ENCODE measurements around the gene NHS. TPM values are rescaled to one million over a fixed set of nuclear protein-coding genes. Genes with fewer than 3 reads are reported as not detected.

NHS gene
- total RNA-seq, 4 donors from 2014 or later: 6.9 to 16.9 (median 9.9) TPM

DNA sequence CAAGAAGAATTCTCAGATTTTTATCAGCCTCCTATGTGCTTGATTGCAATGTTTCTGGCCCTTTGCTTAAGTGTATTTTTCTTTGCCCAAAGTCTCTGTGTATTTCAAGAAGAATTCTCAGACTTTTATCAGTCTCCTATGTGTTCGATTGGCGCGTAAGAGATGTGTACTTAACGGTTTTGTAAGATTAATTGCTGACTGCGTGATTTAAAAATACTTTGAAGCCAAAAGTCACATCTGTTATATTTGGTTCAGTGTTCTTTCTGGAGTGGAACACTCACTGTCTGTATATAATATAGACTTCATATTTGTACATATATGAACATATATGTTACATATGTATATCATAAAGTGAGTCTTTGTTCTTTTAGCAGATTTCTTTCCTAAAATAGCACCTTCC, 373.7 kb downstream of the NHS start:
- no peak for TF ChIP-seq POLR2A (IDR thresholded peaks at IDR 0.05)
- TF ChIP-seq, protein P1, sequence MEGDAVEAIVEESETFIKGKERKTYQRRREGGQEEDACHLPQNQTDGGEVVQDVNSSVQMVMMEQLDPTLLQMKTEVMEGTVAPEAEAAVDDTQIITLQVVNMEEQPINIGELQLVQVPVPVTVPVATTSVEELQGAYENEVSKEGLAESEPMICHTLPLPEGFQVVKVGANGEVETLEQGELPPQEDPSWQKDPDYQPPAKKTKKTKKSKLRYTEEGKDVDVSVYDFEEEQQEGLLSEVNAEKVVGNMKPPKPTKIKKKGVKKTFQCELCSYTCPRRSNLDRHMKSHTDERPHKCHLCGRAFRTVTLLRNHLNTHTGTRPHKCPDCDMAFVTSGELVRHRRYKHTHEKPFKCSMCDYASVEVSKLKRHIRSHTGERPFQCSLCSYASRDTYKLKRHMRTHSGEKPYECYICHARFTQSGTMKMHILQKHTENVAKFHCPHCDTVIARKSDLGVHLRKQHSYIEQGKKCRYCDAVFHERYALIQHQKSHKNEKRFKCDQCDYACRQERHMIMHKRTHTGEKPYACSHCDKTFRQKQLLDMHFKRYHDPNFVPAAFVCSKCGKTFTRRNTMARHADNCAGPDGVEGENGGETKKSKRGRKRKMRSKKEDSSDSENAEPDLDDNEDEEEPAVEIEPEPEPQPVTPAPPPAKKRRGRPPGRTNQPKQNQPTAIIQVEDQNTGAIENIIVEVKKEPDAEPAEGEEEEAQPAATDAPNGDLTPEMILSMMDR (IDR thresholded peaks at IDR 0.05): no peak
- H3K27me3 ChIP-seq: no peaks in the 10 kb centered on the region
- no peak for DNase-seq
- no peak overlapping the region for H3K4me3 ChIP-seq (replicated peaks in 1 of 3)
- H3K9me3 ChIP-seq: no peaks in the 10 kb centered on the region
- 81 to 85% methylated on average over 5 of the region's 5 CpGs for WGBS, 2 donors
- intact Hi-C loops (cut with DNase I): no loop called here
- H3K36me3 ChIP-seq: peaks cover 3 to 7% of the 10 kb centered on the region in 2 donors
- H3K27ac ChIP-seq: no peak overlapping the region
- no peaks in the 10 kb centered on the region for H3K4me1 ChIP-seq

DNA sequence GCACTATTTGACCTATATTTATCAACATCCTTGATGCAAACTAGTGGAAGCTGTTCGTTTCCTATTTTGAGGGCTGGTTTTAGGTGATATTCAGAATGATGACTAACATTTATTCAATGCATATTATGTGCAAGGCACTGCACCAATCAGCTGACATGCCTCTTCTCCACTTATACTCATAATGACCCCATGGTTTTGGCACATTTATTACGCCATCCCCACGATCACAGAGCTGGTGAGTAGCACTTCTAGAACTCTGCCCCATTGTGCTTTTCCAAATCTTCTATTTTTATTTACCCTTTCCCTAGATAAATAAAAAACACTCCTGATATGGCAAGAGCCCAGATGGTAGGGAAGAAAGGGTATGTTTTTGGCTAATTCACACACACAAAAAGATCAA, 375.4 kb downstream of the NHS start:
- Histone ChIP-seq H3K27ac (no peak overlapping the region), H3K36me3 (peaks cover 3 to 7% of the 10 kb centered on the region in 2 donors), H3K4me3 (replicated peaks in 1 of 3) (no peak overlapping the region), H3K27me3 (no peaks in the 10 kb centered on the region), H3K4me1 (no peaks in the 10 kb centered on the region), H3K9me3 (no peaks in the 10 kb centered on the region)
- TF ChIP-seq POLR2A (IDR thresholded peaks at IDR 0.05): no peak
- TF ChIP-seq, protein P1 (IDR thresholded peaks at IDR 0.05): no peak
- DNase-seq: no peak
- WGBS, 2 donors: 92 to 100% methylated on average over 3 of the region's 3 CpGs
- intact Hi-C loops (cut with DNase I): no loop called here

DNA sequence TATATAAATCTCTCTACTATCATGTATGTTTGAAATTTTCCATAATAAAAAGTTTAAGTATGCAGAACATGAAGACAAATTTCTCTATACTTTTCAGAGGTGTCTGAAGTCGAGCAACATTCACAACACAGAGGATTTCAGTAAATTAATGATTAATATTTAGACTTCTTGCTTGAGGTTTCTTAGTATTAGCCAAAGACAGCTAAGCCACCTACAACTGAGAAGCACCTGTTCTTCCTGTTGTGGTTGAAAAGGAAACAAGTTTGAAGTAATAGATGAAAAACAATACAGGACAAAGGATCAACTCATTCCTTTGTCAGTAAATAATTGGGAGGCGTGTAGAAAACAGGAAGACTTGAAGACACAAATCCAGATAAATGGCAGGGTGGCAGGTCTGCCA, 383.4 kb downstream of the NHS start:
- 80 to 93% methylated on average over 2 of the region's 2 CpGs for WGBS, 2 donors
- H3K27me3 ChIP-seq: no peaks in the 10 kb centered on the region
- intact Hi-C loops (cut with DNase I): no loop called here

DNA sequence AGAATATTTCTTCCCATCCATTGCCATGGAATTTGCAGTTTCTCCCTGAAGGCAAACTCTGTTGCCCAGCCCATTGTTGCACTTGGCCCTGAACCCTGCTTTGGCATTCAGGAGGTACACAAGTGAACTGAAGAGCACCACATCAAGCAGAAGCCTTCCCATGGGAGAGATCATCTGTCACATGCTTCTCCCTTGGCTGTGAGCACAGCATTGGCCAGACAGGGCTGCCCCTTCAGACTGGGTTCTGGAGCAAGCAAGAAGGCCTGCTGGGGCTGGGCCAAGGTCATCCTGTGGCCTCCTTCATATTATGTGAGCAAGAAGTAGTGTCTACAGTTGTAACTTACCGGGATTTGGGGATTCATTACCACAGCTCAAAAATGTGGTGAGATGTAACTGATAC, 385.0 kb downstream of the NHS start:
- TF ChIP-seq POLR2A (IDR thresholded peaks at IDR 0.05): no peak
- TF ChIP-seq, protein P1 (IDR thresholded peaks at IDR 0.05): no peak
- Histone ChIP-seq H3K4me1 (no peaks in the 10 kb centered on the region), H3K9me3 (no peaks in the 10 kb centered on the region), H3K27me3 (no peaks in the 10 kb centered on the region), H3K4me3 (replicated peaks in 1 of 3) (no peak overlapping the region), H3K36me3 (no peaks in the 10 kb centered on the region), H3K27ac (no peak overlapping the region)
- WGBS, 2 donors: 85 to 100% methylated on average over 1 of the region's 1 CpG
- intact Hi-C loops (cut with DNase I): no loop called here
- DNase-seq: no peak

More for the DNA sequence above, 383.4 kb downstream of the NHS start:
- no peak for DNase-seq
- TF ChIP-seq, protein P1 (IDR thresholded peaks at IDR 0.05): no peak
- no peak for TF ChIP-seq POLR2A (IDR thresholded peaks at IDR 0.05)
- Histone ChIP-seq H3K27ac (no peak overlapping the region), H3K36me3 (no peaks in the 10 kb centered on the region), H3K4me1 (no peaks in the 10 kb centered on the region), H3K4me3 (replicated peaks in 1 of 3) (no peak overlapping the region), H3K9me3 (no peaks in the 10 kb centered on the region)

DNA sequence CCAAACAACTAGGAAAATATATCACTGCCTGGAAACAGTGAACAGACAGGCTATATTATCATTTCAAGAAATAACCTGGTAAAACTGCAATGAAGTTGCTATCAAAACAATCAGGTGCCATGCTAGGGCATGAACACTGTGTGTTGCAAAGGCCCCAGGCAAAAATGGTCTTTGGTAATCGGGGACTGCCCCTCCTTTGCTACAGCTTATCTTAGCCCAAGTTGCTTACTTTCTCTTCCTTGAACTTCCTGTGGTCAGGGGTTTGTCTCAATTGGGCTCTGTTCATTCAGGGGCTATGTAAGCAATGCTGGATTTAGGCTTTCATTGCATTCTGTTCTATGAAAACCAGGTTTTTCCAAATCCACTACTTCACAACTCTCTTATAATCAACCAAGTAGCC, 392.7 kb downstream of the NHS start:
- no peak for DNase-seq
- no peaks in the 10 kb centered on the region for H3K4me1 ChIP-seq
- H3K9me3 ChIP-seq: no peaks in the 10 kb centered on the region
- TF ChIP-seq POLR2A (IDR thresholded peaks at IDR 0.05): no peak
- no peak overlapping the region for H3K27ac ChIP-seq
- no peak overlapping the region for H3K4me3 ChIP-seq (replicated peaks in 1 of 3)
- H3K27me3 ChIP-seq: no peaks in the 10 kb centered on the region
- WGBS, 2 donors: 43 to 83% methylated on average over 1 of the region's 1 CpG
- no peaks in the 10 kb centered on the region for H3K36me3 ChIP-seq
- intact Hi-C loops (cut with DNase I): no loop called here

DNA sequence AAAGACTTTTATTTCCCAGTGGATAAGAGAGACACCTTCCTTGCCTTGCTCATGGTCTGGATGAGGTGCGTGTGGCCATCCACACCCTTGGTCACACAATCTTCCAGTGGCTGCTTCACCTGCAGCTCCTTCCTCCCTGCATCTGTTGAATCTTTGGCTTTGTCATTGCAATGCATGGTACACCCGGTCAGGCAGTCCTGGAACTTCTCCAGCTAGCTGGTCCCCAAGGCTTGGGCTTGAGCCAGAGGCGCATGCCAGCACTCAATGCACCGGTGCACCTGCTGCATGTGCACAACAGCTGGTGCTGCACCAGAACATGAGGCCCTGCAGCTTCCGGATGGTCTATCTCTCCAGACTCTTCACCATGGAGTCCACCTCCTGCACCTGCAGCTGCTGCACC, 394.0 kb downstream of the NHS start:
- no peaks in the 10 kb centered on the region for H3K27me3 ChIP-seq
- no peaks in the 10 kb centered on the region for H3K9me3 ChIP-seq
- no peak for TF ChIP-seq POLR2A (IDR thresholded peaks at IDR 0.05)
- TF ChIP-seq, protein P1 (IDR thresholded peaks at IDR 0.05): no peak
- H3K4me3 ChIP-seq (replicated peaks in 1 of 3): no peak overlapping the region
- no peaks in the 10 kb centered on the region for H3K4me1 ChIP-seq
- 25 to 44% methylated on average over 4 to 5 of the region's 5 CpGs for WGBS, 2 donors
- no peaks in the 10 kb centered on the region for H3K36me3 ChIP-seq
- DNase-seq: peak; percentile 66 to 73
- intact Hi-C loops (cut with DNase I): no loop called here
- no peak overlapping the region for H3K27ac ChIP-seq

Measured in thyroid gland (tissue), 4 donors.